Measurements from ENCODE around the gene RBFOX2.

RBFOX2 gene

GRCh38 chr22:35915477-35916013 lies 113.1 kb downstream of the RBFOX2 start:
- TF ChIP-seq CTCF (IDR thresholded peaks at IDR 0.05; ENCODE audit: control extremely low read depth, extremely low read depth, low read depth, missing control alignments) = no peak
- DNase-seq (ENCODE audit: extremely low spot score) = no peak
- CTCF ChIA-PET = interaction anchor here (0.8 to 2.8 kb wide), 7 partner anchors 10 to 565 kb away, joined by 3 to 10 read pairs (median 4); no protein-coding TSS in a partner anchor
- POLR2A ChIA-PET = no interaction called here

- ChIA-PET POLR2A (no interaction called here), CTCF (interaction anchor here (0.8 to 2.8 kb wide), 6 partner anchors 10 to 564 kb away, joined by 3 to 10 read pairs (median 4); no protein-coding TSS in a partner anchor)
- DNase-seq (ENCODE audit: extremely low spot score) = no peak
- TF ChIP-seq CTCF (IDR thresholded peaks at IDR 0.05; ENCODE audit: control extremely low read depth, extremely low read depth, low read depth, missing control alignments) = no peak
Measured at GRCh38 chr22:35914665-35915476, 113.8 kb downstream of the RBFOX2 start.

DNA sequence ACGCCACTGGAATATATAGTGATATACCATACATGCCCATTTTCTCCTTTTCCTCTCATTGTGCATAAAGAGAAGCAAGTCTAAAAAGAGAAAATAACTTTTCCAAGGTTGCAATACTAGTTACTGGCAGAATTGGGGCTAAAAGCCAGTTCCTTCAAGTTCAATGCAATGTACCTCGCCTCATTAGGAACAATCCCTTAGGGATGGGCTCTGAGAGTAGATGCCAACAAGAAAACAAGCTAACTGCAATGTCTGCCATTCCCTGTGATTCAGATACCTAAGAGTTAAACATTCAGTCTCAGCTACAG lies 114.3 kb downstream of the RBFOX2 start:
- DNase-seq (ENCODE audit: extremely low spot score) = no peak
- POLR2A ChIA-PET = no interaction called here
- TF ChIP-seq CTCF (IDR thresholded peaks at IDR 0.05; ENCODE audit: control extremely low read depth, extremely low read depth, low read depth, missing control alignments) = no peak
- CTCF ChIA-PET = interaction anchor here (1.2 to 2.8 kb wide), 2 partner anchors 9 to 11 kb away, joined by 3 to 9 read pairs; no protein-coding TSS in a partner anchor

DNA sequence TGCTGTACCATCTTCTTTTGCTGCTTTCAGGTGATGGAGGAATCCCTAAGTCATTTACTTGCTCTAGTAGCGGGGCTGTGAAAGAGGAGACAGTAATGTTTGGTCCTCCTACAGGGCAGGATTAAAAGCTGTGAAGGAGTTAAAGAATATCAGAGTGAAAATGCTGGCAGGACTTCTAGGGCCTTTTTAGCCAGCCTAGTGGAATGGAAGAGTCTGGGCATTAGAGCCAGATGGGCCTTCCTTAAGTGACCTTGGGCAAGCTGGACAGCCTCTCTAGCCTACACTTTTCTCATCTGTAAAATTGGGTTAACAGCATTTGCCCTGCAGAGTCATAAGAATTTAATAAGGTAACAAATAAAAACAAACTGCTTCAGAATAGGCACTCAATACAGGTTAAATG lies 114.7 kb downstream of the RBFOX2 start:
- CTCF ChIA-PET = no interaction called here
- no peak for DNase-seq (ENCODE audit: extremely low spot score)
- no peak for TF ChIP-seq CTCF (IDR thresholded peaks at IDR 0.05; ENCODE audit: control extremely low read depth, extremely low read depth, low read depth, missing control alignments)
- POLR2A ChIA-PET = no interaction called here

- no peak for TF ChIP-seq CTCF (IDR thresholded peaks at IDR 0.05; ENCODE audit: control extremely low read depth, extremely low read depth, low read depth, missing control alignments)
- POLR2A ChIA-PET = no interaction called here
- DNase-seq (ENCODE audit: extremely low spot score) = no peak
- CTCF ChIA-PET = no interaction called here
Measured at GRCh38 chr22:35912658-35913057, 116.0 kb downstream of the RBFOX2 start.

- ChIA-PET POLR2A (no interaction called here), CTCF (interaction anchor here (0.9 kb wide), 1 partner anchor 32 kb away, joined by 3 read pairs; no protein-coding TSS in a partner anchor)
- DNase-seq (ENCODE audit: extremely low spot score) = no peak
- TF ChIP-seq CTCF (IDR thresholded peaks at IDR 0.05; ENCODE audit: control extremely low read depth, extremely low read depth, low read depth, missing control alignments) = no peak
Measured at GRCh38 chr22:35911877-35912276, 116.7 kb downstream of the RBFOX2 start.
